Rectal smooth muscle tissue (tissue), 1 donor: ENCODE measurements around the gene PACSIN1.

ENCODE experiments used
- H3K27ac ChIP-seq: one replicate; pipeline ENCODE4 v1.7.0; 2013; ENCODE audit warnings: low read depth, low read length, inconsistent platforms
- H3K27me3 ChIP-seq: one replicate; pipeline ENCODE4 v1.7.0; 2013; ENCODE audit warnings: low read length; ENCODE audit not compliant: control insufficient read depth, insufficient read depth
- H3K36me3 ChIP-seq: one replicate; pipeline ENCODE4 v1.7.0; 2013; ENCODE audit warnings: low read length; ENCODE audit not compliant: control insufficient read depth, insufficient read depth
- H3K4me1 ChIP-seq: one replicate; pipeline ENCODE4 v1.7.0; 2013; ENCODE audit warnings: low read length; ENCODE audit not compliant: control insufficient read depth, insufficient read depth
- H3K4me3 ChIP-seq: one replicate; pipeline ENCODE4 v1.7.0; 2013; ENCODE audit warnings: low read length
- H3K9ac ChIP-seq: one replicate; pipeline ENCODE4 v1.7.0; 2013; ENCODE audit warnings: low read length

PACSIN1 gene

GRCh38 chr6:34439442-34439841 is 26.4 kb upstream of the PACSIN1 start:
- Histone ChIP-seq H3K4me3 (no peak overlapping the region), H3K4me1 (no peaks in the 10 kb centered on the region), H3K27ac (no peak overlapping the region), H3K27me3 (no peaks in the 10 kb centered on the region), H3K9ac (no peak overlapping the region), H3K36me3 (no peaks in the 10 kb centered on the region)

GRCh38 chr6:34441526-34441925 is 24.4 kb upstream of the PACSIN1 start:
- Histone ChIP-seq H3K4me1 (no peaks in the 10 kb centered on the region), H3K27me3 (no peaks in the 10 kb centered on the region), H3K4me3 (no peak overlapping the region), H3K36me3 (no peaks in the 10 kb centered on the region), H3K27ac (no peak overlapping the region), H3K9ac (no peak overlapping the region)

GRCh38 chr6:34445313-34445860 is 20.5 kb upstream of the PACSIN1 start:
- no peak overlapping the region for H3K4me3 ChIP-seq
- H3K27me3 ChIP-seq = no peaks in the 10 kb centered on the region
- no peaks in the 10 kb centered on the region for H3K4me1 ChIP-seq
- no peak overlapping the region for H3K9ac ChIP-seq
- H3K27ac ChIP-seq = no peak overlapping the region
- no peaks in the 10 kb centered on the region for H3K36me3 ChIP-seq

GRCh38 chr6:34447386-34447785 is 18.5 kb upstream of the PACSIN1 start:
- Histone ChIP-seq H3K27me3 (no peaks in the 10 kb centered on the region), H3K9ac (no peak overlapping the region), H3K4me1 (no peaks in the 10 kb centered on the region), H3K36me3 (no peaks in the 10 kb centered on the region), H3K4me3 (no peak overlapping the region), H3K27ac (no peak overlapping the region)

- H3K27ac ChIP-seq = no peak overlapping the region
- no peak overlapping the region for H3K4me3 ChIP-seq
- no peaks in the 10 kb centered on the region for H3K36me3 ChIP-seq
- no peaks in the 10 kb centered on the region for H3K4me1 ChIP-seq
- H3K27me3 ChIP-seq = no peaks in the 10 kb centered on the region
- H3K9ac ChIP-seq = no peak overlapping the region
These were observed 18.0 kb upstream of the PACSIN1 start for GRCh38 chr6:34447910-34448309.

GRCh38 chr6:34451192-34451591 is 14.7 kb upstream of the PACSIN1 start:
- Histone ChIP-seq H3K4me1 (no peaks in the 10 kb centered on the region), H3K27ac (no peak overlapping the region)

GRCh38 chr6:34455831-34456230 is 10.0 kb upstream of the PACSIN1 start:
- Histone ChIP-seq H3K36me3 (no peaks in the 10 kb centered on the region), H3K4me1 (no peaks in the 10 kb centered on the region), H3K27me3 (no peaks in the 10 kb centered on the region), H3K27ac (no peak overlapping the region), H3K4me3 (no peak overlapping the region), H3K9ac (no peak overlapping the region)

More at GRCh38 chr6:34451192-34451591, 14.7 kb upstream of the PACSIN1 start:
- no peaks in the 10 kb centered on the region for H3K27me3 ChIP-seq
- no peak overlapping the region for H3K9ac ChIP-seq
- no peak overlapping the region for H3K4me3 ChIP-seq
- no peaks in the 10 kb centered on the region for H3K36me3 ChIP-seq

GRCh38 chr6:34457382-34457741 is 8.5 kb upstream of the PACSIN1 start:
- H3K9ac ChIP-seq = no peak overlapping the region
- no peaks in the 10 kb centered on the region for H3K27me3 ChIP-seq
- H3K4me1 ChIP-seq = no peaks in the 10 kb centered on the region
- H3K27ac ChIP-seq = no peak overlapping the region
- no peaks in the 10 kb centered on the region for H3K36me3 ChIP-seq
- H3K4me3 ChIP-seq = no peak overlapping the region

- no peak overlapping the region for H3K9ac ChIP-seq
- H3K4me3 ChIP-seq = no peak overlapping the region
- H3K36me3 ChIP-seq = no peaks in the 10 kb centered on the region
- H3K27me3 ChIP-seq = no peaks in the 10 kb centered on the region
- no peaks in the 10 kb centered on the region for H3K4me1 ChIP-seq
- H3K27ac ChIP-seq = no peak overlapping the region
These were observed 7.8 kb upstream of the PACSIN1 start for GRCh38 chr6:34457742-34458735.

GRCh38 chr6:34459899-34460593 is 5.8 kb upstream of the PACSIN1 start:
- Histone ChIP-seq H3K36me3 (no peaks in the 10 kb centered on the region), H3K9ac (no peak overlapping the region), H3K4me3 (no peak overlapping the region), H3K27ac (no peak overlapping the region), H3K27me3 (peaks cover 4% of the 10 kb centered on the region), H3K4me1 (no peaks in the 10 kb centered on the region)

- Histone ChIP-seq H3K4me3 (no peak overlapping the region), H3K36me3 (no peaks in the 10 kb centered on the region)
These were observed 4.9 kb upstream of the PACSIN1 start for GRCh38 chr6:34460796-34461507.

GRCh38 chr6:34462010-34462409 is 3.9 kb upstream of the PACSIN1 start:
- Histone ChIP-seq H3K9ac (no peak overlapping the region), H3K36me3 (no peaks in the 10 kb centered on the region), H3K4me3 (no peak overlapping the region), H3K4me1 (no peaks in the 10 kb centered on the region), H3K27me3 (peaks cover 19% of the 10 kb centered on the region), H3K27ac (no peak overlapping the region)

More at GRCh38 chr6:34460796-34461507, 4.9 kb upstream of the PACSIN1 start:
- H3K9ac ChIP-seq = no peak overlapping the region
- H3K4me1 ChIP-seq = no peaks in the 10 kb centered on the region
- H3K27me3 ChIP-seq = peaks cover 9% of the 10 kb centered on the region
- no peak overlapping the region for H3K27ac ChIP-seq
